ENCODE results near the gene KIAA1671.

The KIAA1671 gene

GRCh38 chr22:25120761-25121212, 168.3 kb downstream of the KIAA1671 start:
- DNase-seq, result no peak

- no peak for DNase-seq
These were observed 169.7 kb downstream of the KIAA1671 start for GRCh38 chr22:25122136-25122764.

- DNase-seq, result no peak
These were observed 171.2 kb downstream of the KIAA1671 start for GRCh38 chr22:25123677-25124076.

- DNase-seq, result no peak
These were observed 173.3 kb downstream of the KIAA1671 start for GRCh38 chr22:25125693-25126357.

- DNase-seq, result no peak
These were observed 174.0 kb downstream of the KIAA1671 start for GRCh38 chr22:25126510-25126909.

GRCh38 chr22:25127318-25127717, 174.8 kb downstream of the KIAA1671 start:
- no peak for DNase-seq

- DNase-seq, result no peak
These were observed 177.9 kb downstream of the KIAA1671 start for GRCh38 chr22:25130462-25130861.

- no peak for DNase-seq
These were observed 178.8 kb downstream of the KIAA1671 start for GRCh38 chr22:25131198-25131887.

- no peak for DNase-seq
These were observed 181.5 kb downstream of the KIAA1671 start for GRCh38 chr22:25134028-25134427.

- no peak for DNase-seq
These were observed 181.9 kb downstream of the KIAA1671 start for GRCh38 chr22:25134451-25134850.

- no peak for DNase-seq
These were observed 184.5 kb downstream of the KIAA1671 start for GRCh38 chr22:25136953-25137576.

- no peak for DNase-seq
These were observed 185.3 kb downstream of the KIAA1671 start for GRCh38 chr22:25137577-25138525.

GRCh38 chr22:25139062-25139461, 186.5 kb downstream of the KIAA1671 start:
- DNase-seq, result no peak

GRCh38 chr22:25142102-25142501, 189.6 kb downstream of the KIAA1671 start:
- no peak for DNase-seq

GRCh38 chr22:25143156-25144076, 190.9 kb downstream of the KIAA1671 start:
- DNase-seq, result no peak

- DNase-seq, result no peak
These were observed 192.0 kb downstream of the KIAA1671 start for GRCh38 chr22:25144522-25144921.

GRCh38 chr22:25146307-25146706, 193.8 kb downstream of the KIAA1671 start:
- DNase-seq, result no peak

- DNase-seq, result no peak
These were observed 194.6 kb downstream of the KIAA1671 start for GRCh38 chr22:25146906-25147641.

GRCh38 chr22:25147642-25147928, 195.1 kb downstream of the KIAA1671 start:
- no peak for DNase-seq

GRCh38 chr22:25148149-25148691, 195.7 kb downstream of the KIAA1671 start:
- no peak for DNase-seq
